ENCODE measurements around the gene TLN1. TPM values are rescaled to one million over a fixed set of nuclear protein-coding genes. Genes with fewer than 3 reads are reported as not detected.

Gene TLN1
- polyA plus RNA-seq, 6 donors from 2014 or later, result 15.6 to 128 (median 42.4) TPM

GRCh38 chr9:35690614-35691333, 41.2 kb downstream of the TLN1 start:
- no peaks in the 10 kb centered on the region for H3K27me3 Mint-ChIP-seq
- H3K9me3 Mint-ChIP-seq, result no peaks in the 10 kb centered on the region
- peak overlapping the region; percentile 87 to 98 (median 93) for H3K4me3 Mint-ChIP-seq
- no peak for DNase-seq
- no peaks in the 10 kb centered on the region for H3K36me3 Mint-ChIP-seq
- H3K27ac Mint-ChIP-seq, result peak overlapping the region in 5 of 6 donors; percentile 43 to 89 (median 60)
- ATAC-seq (ENCODE audit: low read depth in 2 of 2), result peak; percentile 43 to 45
- H3K4me1 Mint-ChIP-seq, result peaks cover 10 to 16% (median 13%) of the 10 kb centered on the region in 3 donors

GRCh38 chr9:35690294-35690613, 41.7 kb downstream of the TLN1 start:
- H3K9me3 Mint-ChIP-seq, result no peaks in the 10 kb centered on the region
- peak overlapping the region in 2 of 6 donors; percentile 73 to 81 for H3K27ac Mint-ChIP-seq
- no peaks in the 10 kb centered on the region for H3K27me3 Mint-ChIP-seq
- DNase-seq, result no peak
- peak; percentile 8 to 18 for ATAC-seq (ENCODE audit: low read depth in 2 of 2)
- H3K4me3 Mint-ChIP-seq, result peak overlapping the region; percentile 77 to 98 (median 90)
- H3K4me1 Mint-ChIP-seq, result peaks cover 10 to 16% (median 13%) of the 10 kb centered on the region in 3 donors
- no peaks in the 10 kb centered on the region for H3K36me3 Mint-ChIP-seq

- Mint-ChIP-seq H3K36me3 (no peaks in the 10 kb centered on the region), H3K27ac (peak within 1 kb of the TSS in 3 of 6 donors; percentile 73 to 89 (median 81)), H3K4me1 (peaks cover 10 to 16% (median 13%) of the 10 kb centered on the region in 3 donors), H3K27me3 (no peaks in the 10 kb centered on the region), H3K9me3 (no peaks in the 10 kb centered on the region), H3K4me3 (peak within 1 kb of the TSS; percentile 87 to 98 (median 93))
- ATAC-seq (ENCODE audit: low read depth in 2 of 2) (peak; percentile 25 to 26), DNase-seq (no peak)
Measured at GRCh38 chr9:35689542-35690293, 42.3 kb downstream of the TLN1 start, which contains the start of gene TPM2. Gene TPM2 (minus strand): TSS chr9:35689925. CDS start chr9:35689817, 108 bp downstream.

- Mint-ChIP-seq H3K4me3 (peak overlapping the region; percentile 36 to 90 (median 66)), H3K36me3 (no peaks in the 10 kb centered on the region), H3K4me1 (peaks cover 13 to 16% (median 14%) of the 10 kb centered on the region in 3 donors), H3K27ac (no peak overlapping the region), H3K9me3 (no peaks in the 10 kb centered on the region), H3K27me3 (no peaks in the 10 kb centered on the region)
- peak in 1 of 2 donors; percentile 25 for ATAC-seq (ENCODE audit: low read depth in 2 of 2)
- no peak for DNase-seq
Measured at GRCh38 chr9:35688558-35689541, 43.1 kb downstream of the TLN1 start.

- ATAC-seq (ENCODE audit: low read depth in 2 of 2) (no peak), DNase-seq (no peak)
- peaks cover 14 to 16% (median 15%) of the 10 kb centered on the region in 3 donors for H3K4me1 Mint-ChIP-seq
- no peak overlapping the region for H3K27ac Mint-ChIP-seq
- H3K4me3 Mint-ChIP-seq, result peak overlapping the region in 5 of 8 donors; percentile 24 to 59 (median 51)
- no peaks in the 10 kb centered on the region for H3K27me3 Mint-ChIP-seq
- H3K9me3 Mint-ChIP-seq, result no peaks in the 10 kb centered on the region
- no peaks in the 10 kb centered on the region for H3K36me3 Mint-ChIP-seq
Measured at GRCh38 chr9:35687972-35688557, 43.9 kb downstream of the TLN1 start.

GRCh38 chr9:35687306-35687705, 44.7 kb downstream of the TLN1 start:
- H3K27me3 Mint-ChIP-seq, result no peaks in the 10 kb centered on the region
- no peaks in the 10 kb centered on the region for H3K36me3 Mint-ChIP-seq
- no peak for ATAC-seq (ENCODE audit: low read depth in 2 of 2)
- H3K27ac Mint-ChIP-seq, result peak overlapping the region in 1 of 6 donors; percentile 3
- peaks cover 15 to 20% (median 16%) of the 10 kb centered on the region in 3 donors for H3K4me1 Mint-ChIP-seq
- H3K4me3 Mint-ChIP-seq, result peak overlapping the region in 2 of 8 donors; percentile 8 to 23
- H3K9me3 Mint-ChIP-seq, result no peaks in the 10 kb centered on the region
- DNase-seq, result no peak

- ATAC-seq (ENCODE audit: low read depth in 2 of 2) (no peak), DNase-seq (no peak)
- H3K27me3 Mint-ChIP-seq, result no peaks in the 10 kb centered on the region
- peaks cover 9 to 20% (median 12%) of the 10 kb centered on the region in 3 donors for H3K4me1 Mint-ChIP-seq
- H3K4me3 Mint-ChIP-seq, result peak overlapping the region in 2 of 8 donors; percentile 12 to 62
- H3K36me3 Mint-ChIP-seq, result no peaks in the 10 kb centered on the region
- H3K27ac Mint-ChIP-seq, result no peak overlapping the region
- no peaks in the 10 kb centered on the region for H3K9me3 Mint-ChIP-seq
Measured at GRCh38 chr9:35686222-35687203, 45.5 kb downstream of the TLN1 start.

GRCh38 chr9:35685506-35685905, 46.5 kb downstream of the TLN1 start:
- Mint-ChIP-seq H3K4me3 (no peak overlapping the region), H3K36me3 (no peaks in the 10 kb centered on the region), H3K9me3 (no peaks in the 10 kb centered on the region), H3K27me3 (peaks cover 0 to 3% (median 0%) of the 10 kb centered on the region in 3 donors), H3K4me1 (peaks cover 4 to 21% (median 9%) of the 10 kb centered on the region in 3 donors), H3K27ac (no peak overlapping the region)
- DNase-seq, result no peak
- no peak for ATAC-seq (ENCODE audit: low read depth in 2 of 2)

- peaks cover 0 to 3% (median 0%) of the 10 kb centered on the region in 3 donors for H3K27me3 Mint-ChIP-seq
- DNase-seq, result no peak
- ATAC-seq (ENCODE audit: low read depth in 2 of 2), result no peak
- no peaks in the 10 kb centered on the region for H3K36me3 Mint-ChIP-seq
- no peak overlapping the region for H3K4me3 Mint-ChIP-seq
- H3K4me1 Mint-ChIP-seq, result peaks cover 10 to 25% (median 15%) of the 10 kb centered on the region in 3 donors
- no peaks in the 10 kb centered on the region for H3K9me3 Mint-ChIP-seq
- H3K27ac Mint-ChIP-seq, result no peak overlapping the region
Measured at GRCh38 chr9:35684921-35685320, 47.1 kb downstream of the TLN1 start.

- DNase-seq (no peak), ATAC-seq (ENCODE audit: low read depth in 2 of 2) (no peak)
- H3K9me3 Mint-ChIP-seq, result no peaks in the 10 kb centered on the region
- no peaks in the 10 kb centered on the region for H3K36me3 Mint-ChIP-seq
- H3K27ac Mint-ChIP-seq, result peak overlapping the region in 2 of 6 donors; percentile 58 to 67
- no peak overlapping the region for H3K4me3 Mint-ChIP-seq
- peaks cover 0 to 3% (median 0%) of the 10 kb centered on the region in 3 donors for H3K27me3 Mint-ChIP-seq
- H3K4me1 Mint-ChIP-seq, result peaks cover 11 to 23% (median 13%) of the 10 kb centered on the region in 3 donors
Measured at GRCh38 chr9:35683323-35683722, 48.7 kb downstream of the TLN1 start.

- H3K27ac Mint-ChIP-seq, result peak overlapping the region in 2 of 6 donors; percentile 10 to 58
- peaks cover 11 to 23% (median 13%) of the 10 kb centered on the region in 3 donors for H3K4me1 Mint-ChIP-seq
- no peak for DNase-seq
- no peak for ATAC-seq (ENCODE audit: low read depth in 2 of 2)
- peaks cover 0 to 3% (median 0%) of the 10 kb centered on the region in 3 donors for H3K27me3 Mint-ChIP-seq
- no peaks in the 10 kb centered on the region for H3K36me3 Mint-ChIP-seq
- H3K9me3 Mint-ChIP-seq, result no peaks in the 10 kb centered on the region
- no peak overlapping the region for H3K4me3 Mint-ChIP-seq
Measured at GRCh38 chr9:35682520-35683315, 49.3 kb downstream of the TLN1 start.

Data from naive B cell (primary cell).